LoVo (cell line): Measurements from ENCODE around the gene ZSWIM6.

Experiments used
- DNase-seq: peaks from one replicate; pipeline ENCODE4 v3.0.0-alpha.2; 2016; ENCODE audit warnings: low spot score

The ZSWIM6 gene

DNA sequence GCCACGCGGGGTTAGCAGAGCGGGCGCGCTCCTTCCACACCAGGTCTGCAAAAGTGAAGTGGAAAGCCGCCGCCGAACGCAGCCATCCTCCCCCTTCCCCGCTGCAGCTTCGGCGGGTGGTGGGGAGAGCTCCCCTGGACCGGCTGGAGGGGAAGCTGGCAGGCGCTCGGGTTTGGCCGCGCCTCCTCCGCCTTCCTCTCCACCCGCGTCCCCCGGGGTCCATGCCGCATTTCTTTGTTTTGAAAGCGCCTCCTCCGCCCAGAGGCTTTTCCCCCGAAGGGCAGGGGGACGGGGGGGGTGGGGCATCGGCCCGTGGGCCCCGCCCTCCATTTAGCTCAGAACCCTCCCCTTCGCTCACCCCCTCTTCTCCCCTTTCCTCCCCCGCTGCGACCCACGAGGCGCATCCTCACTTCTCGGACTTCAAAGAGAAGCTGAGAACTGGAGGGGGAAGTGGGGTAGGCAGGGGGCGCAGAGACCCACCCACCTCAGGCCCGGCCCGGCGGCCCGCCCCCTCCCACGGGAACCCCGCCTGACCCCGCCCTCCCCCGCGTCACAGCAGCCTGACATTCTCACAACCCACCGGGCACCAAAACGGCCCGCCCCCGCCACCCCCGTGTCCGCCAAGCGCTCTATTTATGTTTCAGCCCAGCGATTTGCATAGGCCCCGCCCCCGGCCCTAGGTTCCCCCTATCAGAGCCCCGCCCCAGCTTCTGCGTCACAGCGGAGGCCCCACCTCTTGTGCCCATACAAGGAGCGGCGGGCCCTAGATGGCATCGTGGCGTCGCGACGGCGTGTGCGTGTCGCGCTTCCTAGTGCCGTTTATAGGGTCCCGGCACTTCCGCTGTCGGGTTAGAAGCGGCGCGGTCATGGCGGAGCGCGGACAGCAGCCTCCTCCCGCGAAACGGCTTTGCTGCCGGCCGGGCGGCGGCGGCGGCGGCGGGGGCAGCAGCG lies at the start of gene ZSWIM6:
ZSWIM6 (plus strand) TSS at position 852 of the 951 bp plus-strand sequence; CDS start at position 867, 15 bp downstream.
- peak; percentile 100 for DNase-seq

GRCh38 chr5:61283471-61283870 lies 48.6 kb upstream of the ZSWIM6 start:
- no peak for DNase-seq

GRCh38 chr5:61285531-61285930 lies 46.5 kb upstream of the ZSWIM6 start:
- no peak for DNase-seq

- no peak for DNase-seq
Observed at GRCh38 chr5:61286446-61287132, 45.5 kb upstream of the ZSWIM6 start.

DNA sequence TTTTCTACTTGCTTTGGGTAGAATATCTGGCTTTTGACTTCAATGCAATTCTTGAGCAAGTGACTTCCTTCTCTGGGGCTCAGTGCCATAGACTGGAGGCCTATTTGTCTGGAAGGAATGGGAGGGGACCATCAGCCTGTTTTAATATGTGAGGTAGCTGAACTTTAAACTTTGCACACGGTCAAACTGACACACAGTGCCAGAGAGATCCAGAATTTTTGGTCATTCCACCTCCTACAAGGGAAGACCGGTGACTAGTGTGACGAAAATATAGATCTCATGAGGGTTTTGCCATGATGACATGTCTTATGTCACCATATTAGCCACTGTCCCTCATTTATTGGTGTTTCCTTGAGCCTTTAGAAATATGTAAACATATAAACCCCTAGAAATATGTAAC lies 44.6 kb upstream of the ZSWIM6 start:
- no peak for DNase-seq

DNA sequence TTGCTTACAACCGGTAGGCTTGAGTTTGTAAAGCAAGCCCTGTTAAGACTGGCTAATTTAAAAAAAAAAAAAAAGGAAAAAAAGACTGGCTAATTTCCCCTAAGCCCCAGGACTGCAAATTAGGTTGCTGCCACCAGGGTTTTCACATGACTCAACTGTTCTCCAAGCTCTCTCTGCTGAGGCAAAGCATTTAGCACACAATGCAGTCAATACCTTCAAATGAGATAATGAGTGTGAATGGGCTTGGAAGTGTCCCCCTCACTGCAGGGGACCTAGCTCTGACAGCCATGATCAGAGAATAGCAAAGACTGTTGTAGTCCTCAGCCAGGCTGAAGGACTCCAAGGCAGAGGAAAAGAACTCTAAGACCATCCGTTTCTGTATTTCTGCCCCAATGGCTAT lies 42.8 kb upstream of the ZSWIM6 start:
- DNase-seq: no peak

- DNase-seq: no peak
Observed at GRCh38 chr5:61289669-61290306, 42.3 kb upstream of the ZSWIM6 start.

- DNase-seq: no peak
Observed at GRCh38 chr5:61290791-61291210, 41.3 kb upstream of the ZSWIM6 start.

GRCh38 chr5:61292062-61292657 lies 39.9 kb upstream of the ZSWIM6 start:
- DNase-seq: no peak

DNA sequence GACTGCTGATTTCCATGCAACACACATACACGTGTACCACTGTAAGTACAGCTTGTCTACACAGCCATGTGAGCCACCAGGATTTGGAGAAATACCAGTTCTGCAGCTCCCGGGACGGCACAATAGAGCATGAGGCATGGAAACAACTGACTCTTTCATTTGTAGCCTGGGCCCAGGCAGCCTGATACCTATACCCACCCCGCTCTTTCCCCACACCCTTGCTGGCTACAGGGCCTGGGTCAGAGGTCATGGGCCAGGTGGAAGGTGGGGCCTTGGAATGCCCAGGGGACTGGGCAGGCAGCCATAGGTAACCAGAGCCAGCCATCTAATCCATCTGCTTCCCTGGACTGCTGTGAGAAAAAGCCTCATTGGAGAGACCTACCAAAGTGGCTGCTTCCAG lies 39.0 kb upstream of the ZSWIM6 start:
- DNase-seq: no peak

DNA sequence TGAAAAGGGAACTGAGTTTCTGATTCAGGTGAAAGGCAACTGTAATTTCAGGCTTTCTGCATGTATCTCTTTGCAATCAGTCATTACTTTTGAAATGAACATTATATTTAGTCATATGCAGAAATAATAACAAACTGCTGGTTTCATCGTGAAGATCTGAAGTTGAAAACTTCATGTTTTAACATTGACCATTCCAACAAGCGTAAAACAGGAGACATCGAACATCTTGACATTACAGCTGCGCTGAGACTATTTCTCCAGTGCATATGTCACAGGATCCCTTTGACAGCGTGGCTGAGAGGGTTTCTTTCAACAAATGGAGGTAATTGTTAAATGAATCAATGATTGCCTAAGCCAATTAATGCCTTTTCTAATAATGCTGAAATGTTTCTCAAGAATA lies 38.2 kb upstream of the ZSWIM6 start:
- no peak for DNase-seq

GRCh38 chr5:61295365-61295764 lies 36.7 kb upstream of the ZSWIM6 start:
- DNase-seq: no peak

GRCh38 chr5:61298066-61298465 lies 34.0 kb upstream of the ZSWIM6 start:
- no peak for DNase-seq

DNA sequence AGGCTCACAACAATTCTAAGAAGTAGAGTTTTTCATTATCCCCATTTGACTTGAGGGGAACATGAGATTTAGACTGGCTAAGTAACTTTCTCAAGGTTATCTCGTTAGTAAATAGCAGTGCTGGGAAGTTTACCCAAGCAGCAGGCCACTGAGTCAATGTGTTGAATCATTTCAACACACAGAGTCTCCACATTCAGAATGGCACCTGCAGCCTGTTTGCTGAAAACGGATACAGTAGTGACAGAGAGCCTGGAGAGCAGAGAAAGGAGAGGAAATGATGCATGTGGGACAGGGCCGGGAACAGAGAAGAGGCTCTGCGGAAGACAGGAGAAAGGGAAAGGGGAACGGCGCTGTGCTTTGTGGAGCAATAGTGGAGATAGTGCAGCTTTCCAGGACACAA lies 33.5 kb upstream of the ZSWIM6 start:
- DNase-seq: no peak

GRCh38 chr5:61299261-61299681 lies 32.8 kb upstream of the ZSWIM6 start:
- DNase-seq: no peak

DNA sequence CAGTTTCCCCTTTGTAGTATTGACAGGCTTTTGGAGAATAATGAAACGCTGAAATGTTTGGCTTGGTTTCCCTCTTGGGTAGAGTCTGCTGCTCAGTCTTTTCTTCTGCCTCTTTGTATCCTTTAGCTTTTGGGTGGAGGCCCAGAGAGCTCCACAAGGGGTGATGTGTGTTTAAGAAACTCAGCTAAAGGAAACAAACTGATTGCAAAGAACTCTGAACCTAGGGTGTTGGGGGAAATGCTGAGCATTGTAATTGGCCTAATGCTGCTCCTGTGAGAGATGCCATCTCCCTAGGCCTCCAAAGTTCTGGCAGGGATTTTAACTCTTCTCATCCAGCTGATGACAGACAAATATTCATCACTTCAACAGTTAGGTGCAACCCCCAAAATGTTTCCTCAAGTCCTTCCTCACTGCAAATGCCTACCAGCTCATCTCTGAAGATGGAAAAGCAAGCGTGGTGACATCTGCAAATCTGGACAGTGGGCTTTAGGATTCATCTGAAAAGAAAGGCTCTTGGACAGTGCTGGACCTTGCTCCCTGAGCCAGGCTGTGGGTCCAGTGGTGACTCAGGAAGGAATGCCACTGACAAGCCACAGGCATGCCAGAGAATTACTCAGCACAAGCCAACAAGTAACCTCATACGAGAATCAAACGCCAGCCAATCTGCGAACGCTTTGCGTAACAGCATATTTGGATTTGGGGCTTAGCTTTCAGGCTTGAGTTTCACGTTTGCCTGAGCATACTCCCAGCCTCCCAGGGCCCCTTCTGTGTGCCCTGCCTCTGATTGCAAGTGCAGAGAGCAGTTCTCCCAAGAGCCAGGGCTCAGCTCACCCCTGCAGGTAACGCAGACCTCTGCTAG lies 30.5 kb upstream of the ZSWIM6 start:
- peak; percentile 90 for DNase-seq

DNA sequence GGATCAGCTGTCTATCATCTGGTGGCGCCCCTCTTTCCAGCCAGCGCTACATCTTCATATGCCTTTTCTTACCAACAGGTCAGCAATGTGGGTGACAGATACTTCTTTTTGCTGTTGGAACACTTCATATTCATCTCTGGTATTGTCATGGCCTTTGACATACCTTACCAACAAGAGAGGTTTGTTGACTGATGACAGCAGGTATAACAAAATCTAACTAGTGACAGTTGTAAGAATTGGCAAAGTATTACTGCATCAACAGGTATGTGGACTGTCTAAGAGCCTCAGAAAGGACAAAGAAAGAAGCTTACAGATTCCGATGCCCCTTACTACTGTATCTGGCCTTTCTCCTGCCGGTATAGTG lies 29.9 kb upstream of the ZSWIM6 start:
- no peak for DNase-seq

- DNase-seq: no peak
Observed at GRCh38 chr5:61303346-61303745, 28.7 kb upstream of the ZSWIM6 start.

DNA sequence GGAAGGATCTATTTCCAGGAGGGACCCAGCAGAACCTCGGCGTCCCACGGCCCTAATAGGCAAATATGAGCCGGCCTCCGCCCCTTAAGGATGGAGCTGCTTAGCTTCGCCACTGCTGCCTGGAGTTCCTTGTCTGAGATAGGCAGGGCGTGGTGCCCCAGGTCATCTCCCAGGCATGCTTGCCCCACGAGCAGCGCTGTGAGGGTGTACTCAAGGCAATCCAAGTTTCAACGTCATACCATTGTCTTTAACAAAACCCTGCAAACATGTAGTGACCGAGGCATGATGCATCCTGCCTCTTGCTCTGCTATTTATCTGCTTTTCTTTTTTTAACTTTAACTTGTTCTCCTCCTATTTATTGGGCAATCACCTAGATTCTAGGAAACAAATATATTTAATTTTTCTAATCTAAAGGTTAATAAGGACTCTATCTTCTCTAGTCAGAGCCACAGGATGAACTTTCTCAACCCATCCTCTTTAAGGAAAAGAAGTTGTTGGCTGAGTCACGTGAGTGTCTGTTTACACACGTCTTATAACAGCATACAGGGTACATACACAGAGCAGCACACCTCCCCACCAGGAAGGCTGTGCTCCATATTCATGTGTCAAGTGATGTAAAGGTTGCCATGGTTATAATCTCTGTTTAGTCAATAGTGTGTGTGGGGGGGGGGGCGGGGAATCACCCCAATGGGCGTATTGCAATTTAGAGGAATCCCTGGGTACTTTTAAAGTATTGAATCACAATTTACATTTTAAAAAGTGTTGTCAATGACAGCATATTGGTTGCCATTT lies 27.3 kb upstream of the ZSWIM6 start:
- peak; percentile 85 for DNase-seq

DNA sequence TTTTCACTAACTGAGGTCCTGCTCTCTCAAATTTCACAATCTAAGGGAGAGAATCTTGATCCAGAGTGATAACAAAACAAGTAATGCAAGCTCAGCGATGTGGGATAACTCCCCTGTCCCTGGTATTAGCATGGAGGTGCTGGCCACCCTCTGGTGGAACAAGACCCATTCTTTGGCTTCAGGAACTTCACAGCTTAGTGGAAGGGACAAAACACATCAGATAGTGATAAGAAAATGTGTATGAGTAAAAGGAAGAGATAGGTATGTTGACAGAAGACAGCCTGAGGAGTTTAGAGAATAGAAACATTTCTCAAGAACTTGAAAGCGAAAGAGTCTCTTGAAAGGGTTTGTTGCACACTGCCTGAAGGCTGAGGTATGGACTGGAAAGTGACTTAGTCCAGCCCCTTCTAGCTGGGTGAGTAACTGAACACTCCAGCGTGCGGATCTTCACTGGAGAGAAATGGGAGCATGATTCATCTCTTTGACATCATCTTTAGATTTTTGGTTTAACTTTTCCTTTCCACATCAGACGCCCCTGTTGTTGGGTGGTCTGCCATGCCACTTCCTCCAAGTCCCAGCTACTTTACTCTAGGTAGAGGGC lies 25.4 kb upstream of the ZSWIM6 start:
- DNase-seq: no peak
